Peyer's patch (tissue), 4 donors: Measurements from ENCODE around the gene SEMA5A.

Source experiments
- CTCF ChIP-seq, 6 experiments: fragments of 450-650 bp in 4 of 6; fragments of 200-600 bp in 2 of 6; sonication (generic) in 1 of 6; IDR thresholded peaks; one replicate each; pipeline ENCODE4 v1.5.1; 2017 to 2019; ENCODE audit warnings: antibody characterized with exemption in 6 of 6, mild to moderate bottlenecking in 3 of 6, moderate library complexity in 1 of 6
- POLR2A ChIP-seq, 2 donors: fragments of 450-650 bp; IDR thresholded peaks; one replicate each; pipeline ENCODE4 v1.5.1; 2017; ENCODE audit warnings: antibody characterized with exemption in 2 of 2, mild to moderate bottlenecking in 2 of 2, moderate library complexity in 2 of 2

GRCh38 chr5:9339206-9339818 lies 206.6 kb downstream of the SEMA5A start:
- TF ChIP-seq POLR2A (IDR thresholded peaks at IDR 0.05) (no peak), CTCF (IDR thresholded peaks at IDR 0.05) (peak in 2 of 6 experiments; percentile 18 to 25)
